ENCODE results near the gene BCOR. TPM values are rescaled to one million over a fixed set of nuclear protein-coding genes. Genes with fewer than 3 reads are reported as not detected.

The BCOR gene
- total RNA-seq, 4 donors from 2014 or later, result 30.9 to 67.4 (median 42.4) TPM

DNA sequence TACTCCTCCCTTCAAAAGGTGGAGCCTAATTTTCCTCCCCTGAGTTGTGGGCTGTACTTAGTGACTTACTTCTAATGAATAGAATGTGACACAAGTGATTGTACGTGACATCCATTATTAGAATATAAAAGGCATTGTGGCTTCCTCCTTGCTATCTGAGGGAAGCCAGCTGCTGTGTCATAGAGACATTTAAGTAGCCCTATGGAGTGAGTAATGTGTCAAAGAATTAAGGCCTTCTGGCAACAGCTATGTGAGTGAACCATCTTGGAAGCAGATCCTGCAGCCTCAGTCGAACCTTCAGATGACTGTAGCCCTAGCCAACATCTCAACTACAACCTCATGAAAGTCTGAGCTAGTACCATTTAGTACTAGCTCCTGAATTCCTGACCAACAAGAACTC lies 76.1 kb downstream of the BCOR start:
- no peak overlapping the region for H3K27ac ChIP-seq
- no peaks in the 10 kb centered on the region for H3K9me3 ChIP-seq
- H3K4me3 ChIP-seq (replicated peaks in 1 of 3), result no peak overlapping the region
- TF ChIP-seq, protein P1, sequence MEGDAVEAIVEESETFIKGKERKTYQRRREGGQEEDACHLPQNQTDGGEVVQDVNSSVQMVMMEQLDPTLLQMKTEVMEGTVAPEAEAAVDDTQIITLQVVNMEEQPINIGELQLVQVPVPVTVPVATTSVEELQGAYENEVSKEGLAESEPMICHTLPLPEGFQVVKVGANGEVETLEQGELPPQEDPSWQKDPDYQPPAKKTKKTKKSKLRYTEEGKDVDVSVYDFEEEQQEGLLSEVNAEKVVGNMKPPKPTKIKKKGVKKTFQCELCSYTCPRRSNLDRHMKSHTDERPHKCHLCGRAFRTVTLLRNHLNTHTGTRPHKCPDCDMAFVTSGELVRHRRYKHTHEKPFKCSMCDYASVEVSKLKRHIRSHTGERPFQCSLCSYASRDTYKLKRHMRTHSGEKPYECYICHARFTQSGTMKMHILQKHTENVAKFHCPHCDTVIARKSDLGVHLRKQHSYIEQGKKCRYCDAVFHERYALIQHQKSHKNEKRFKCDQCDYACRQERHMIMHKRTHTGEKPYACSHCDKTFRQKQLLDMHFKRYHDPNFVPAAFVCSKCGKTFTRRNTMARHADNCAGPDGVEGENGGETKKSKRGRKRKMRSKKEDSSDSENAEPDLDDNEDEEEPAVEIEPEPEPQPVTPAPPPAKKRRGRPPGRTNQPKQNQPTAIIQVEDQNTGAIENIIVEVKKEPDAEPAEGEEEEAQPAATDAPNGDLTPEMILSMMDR (IDR thresholded peaks at IDR 0.05), result no peak
- no peak for TF ChIP-seq POLR2A (IDR thresholded peaks at IDR 0.05)
- H3K27me3 ChIP-seq, result no peaks in the 10 kb centered on the region
- no peak for DNase-seq
- no peaks in the 10 kb centered on the region for H3K4me1 ChIP-seq
- 89 to 100% methylated on average over 1 to 2 of the region's 2 CpGs for WGBS, 2 donors
- intact Hi-C loops (cut with DNase I), result no loop called here
- H3K36me3 ChIP-seq, result no peaks in the 10 kb centered on the region

DNA sequence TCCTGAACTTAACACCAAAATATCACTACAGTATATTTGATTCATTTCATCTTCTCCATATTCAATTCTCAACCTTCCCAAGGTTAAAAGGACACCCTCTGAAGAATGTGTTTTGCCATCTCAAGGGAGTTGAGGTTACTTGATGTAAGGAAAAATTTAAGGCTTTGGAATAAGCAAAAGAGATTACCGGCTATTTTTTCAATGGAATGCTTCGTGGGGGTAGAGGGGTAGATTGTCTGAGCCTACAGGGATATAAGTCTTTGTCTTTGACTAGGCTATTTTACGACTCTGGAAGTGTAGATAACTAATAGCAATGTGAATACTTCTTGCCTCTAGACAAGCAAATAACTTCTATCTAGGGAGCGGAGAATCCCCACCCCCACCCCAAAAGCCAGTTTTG lies 78.2 kb downstream of the BCOR start:
- Histone ChIP-seq H3K27me3 (no peaks in the 10 kb centered on the region), H3K36me3 (no peaks in the 10 kb centered on the region), H3K27ac (no peak overlapping the region), H3K4me3 (replicated peaks in 1 of 3) (no peak overlapping the region), H3K9me3 (no peaks in the 10 kb centered on the region), H3K4me1 (no peaks in the 10 kb centered on the region)
- TF ChIP-seq POLR2A (IDR thresholded peaks at IDR 0.05), result no peak
- TF ChIP-seq, protein P1 (IDR thresholded peaks at IDR 0.05), result no peak
- intact Hi-C loops (cut with DNase I), result no loop called here
- WGBS, 2 donors, result 91 to 94% methylated on average over 4 of the region's 4 CpGs
- no peak for DNase-seq

GRCh38 chrX:40018041-40018440 lies 79.7 kb downstream of the BCOR start:
- Histone ChIP-seq H3K27me3 (no peaks in the 10 kb centered on the region), H3K4me1 (no peaks in the 10 kb centered on the region), H3K4me3 (replicated peaks in 1 of 3) (no peak overlapping the region), H3K9me3 (no peaks in the 10 kb centered on the region), H3K36me3 (no peaks in the 10 kb centered on the region), H3K27ac (no peak overlapping the region)
- TF ChIP-seq, protein P1 (IDR thresholded peaks at IDR 0.05), result no peak
- no peak for TF ChIP-seq POLR2A (IDR thresholded peaks at IDR 0.05)
- WGBS, 2 donors, result 26 to 40% methylated on average over 5 of the region's 5 CpGs
- intact Hi-C loops (cut with DNase I), result no loop called here
- DNase-seq, result peak; percentile 48 to 49

DNA sequence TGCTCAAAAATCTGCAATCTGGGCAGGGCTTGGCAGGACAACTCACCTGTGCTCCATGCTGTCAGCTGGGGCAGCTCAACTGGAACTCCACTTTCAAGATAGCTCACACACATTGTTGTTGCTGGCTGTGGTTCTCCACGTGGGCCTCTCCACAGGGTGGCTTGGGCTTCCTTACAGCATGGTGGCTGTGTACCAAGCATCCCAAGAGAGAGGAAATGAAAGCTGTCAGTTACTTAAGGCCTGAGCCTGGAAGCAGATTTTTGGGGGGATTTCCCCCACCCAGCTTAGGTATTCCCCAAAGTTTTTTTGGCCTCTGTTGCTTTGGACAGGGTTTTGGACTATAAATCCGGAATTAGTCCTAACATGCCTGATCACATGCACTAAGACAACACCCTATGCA lies 81.0 kb downstream of the BCOR start:
- intact Hi-C loops (cut with DNase I), result no loop called here
- no peak for TF ChIP-seq POLR2A (IDR thresholded peaks at IDR 0.05)
- TF ChIP-seq, protein P1 (IDR thresholded peaks at IDR 0.05), result no peak
- Histone ChIP-seq H3K4me3 (replicated peaks in 1 of 3) (no peak overlapping the region), H3K36me3 (no peaks in the 10 kb centered on the region), H3K27ac (no peak overlapping the region), H3K9me3 (no peaks in the 10 kb centered on the region), H3K27me3 (no peaks in the 10 kb centered on the region), H3K4me1 (peaks cover 9 to 11% of the 10 kb centered on the region in 2 donors)
- DNase-seq, result no peak
- 76 to 92% methylated on average over 2 of the region's 2 CpGs for WGBS, 2 donors

- no peak overlapping the region for H3K27ac ChIP-seq
- no peak overlapping the region for H3K4me3 ChIP-seq (replicated peaks in 1 of 3)
- peaks cover 9 to 14% of the 10 kb centered on the region in 2 donors for H3K4me1 ChIP-seq
- DNase-seq, result no peak
- no peaks in the 10 kb centered on the region for H3K27me3 ChIP-seq
- no peak for TF ChIP-seq POLR2A (IDR thresholded peaks at IDR 0.05)
- TF ChIP-seq, protein P1 (IDR thresholded peaks at IDR 0.05), result no peak
- intact Hi-C loops (cut with DNase I), result no loop called here
- H3K36me3 ChIP-seq, result no peaks in the 10 kb centered on the region
- 73 to 74% methylated on average over 3 to 4 of the region's 4 CpGs for WGBS, 2 donors
- H3K9me3 ChIP-seq, result no peaks in the 10 kb centered on the region
These were observed 82.1 kb downstream of the BCOR start for GRCh38 chrX:40015693-40016092.
